RWPE2 (cell line): ENCODE data around the gene RPS8.
"Not testable (repeated sequence)": the region's sequence is repeated elsewhere in the genome, so short reads cannot be mapped to it uniquely, and the experiment has no call there.

Experiments used
- ATAC-seq: fragments of 200-7000 bp; cut with Tn5 transposase; 3 replicates; pipeline ENCODE4 v1.9.1; 2021; ENCODE audit warnings: low read depth
- DNase-seq: peaks from one replicate; pipeline ENCODE4 v3.0.0-alpha.2; 2020; ENCODE audit warnings: low spot score
- H3K27ac ChIP-seq: fragments of 450-650 bp; 2 replicates; pipeline ENCODE4 v1.5.1; 2017; ENCODE audit warnings: mild to moderate bottlenecking; ENCODE audit not compliant: poor library complexity, severe bottlenecking
- H3K27me3 ChIP-seq: fragments of 250-450 bp; sonication (Bioruptor Pico); 2 replicates; pipeline ENCODE4 v1.5.1; 2021; ENCODE audit warnings: mild to moderate bottlenecking, moderate library complexity; ENCODE audit not compliant: insufficient read depth, poor library complexity, severe bottlenecking
- H3K36me3 ChIP-seq: fragments of 250-450 bp; sonication (Bioruptor Pico); 2 replicates; pipeline ENCODE4 v1.5.1; 2020; ENCODE audit warnings: low read depth, mild to moderate bottlenecking, moderate library complexity
- H3K4me1 ChIP-seq: fragments of 250-450 bp; sonication (Bioruptor Pico); 2 replicates; pipeline ENCODE4 v1.5.1; 2021; ENCODE audit warnings: mild to moderate bottlenecking, moderate library complexity; ENCODE audit not compliant: insufficient read depth, poor library complexity, severe bottlenecking
- H3K4me3 ChIP-seq: fragments of 250-450 bp; sonication (Bioruptor Pico); 2 replicates; pipeline ENCODE4 v1.5.1; 2021; ENCODE audit warnings: mild to moderate bottlenecking, moderate library complexity; ENCODE audit not compliant: severe bottlenecking
- H3K9me3 ChIP-seq: fragments of 250-450 bp; sonication (Bioruptor Pico); 2 replicates; pipeline ENCODE4 v1.5.1; 2021; ENCODE audit warnings: mild to moderate bottlenecking, moderate library complexity; ENCODE audit not compliant: severe bottlenecking
- TF ChIP-seq, protein P1 (sequence below): fragments of 450-650 bp; IDR thresholded peaks from one replicate; pipeline ENCODE4 v1.5.1; 2017; ENCODE audit warnings: mild to moderate bottlenecking, moderate library complexity; ENCODE audit not compliant: poor library complexity, severe bottlenecking

The RPS8 gene

GRCh38 chr1:44735992-44736391 lies 39.3 kb upstream of the RPS8 start:
- ATAC-seq (no peak), DNase-seq (no peak)
- H3K36me3 ChIP-seq = peaks cover 2% of the 10 kb centered on the region
- no peak overlapping the region for H3K27ac ChIP-seq
- TF ChIP-seq, protein P1, sequence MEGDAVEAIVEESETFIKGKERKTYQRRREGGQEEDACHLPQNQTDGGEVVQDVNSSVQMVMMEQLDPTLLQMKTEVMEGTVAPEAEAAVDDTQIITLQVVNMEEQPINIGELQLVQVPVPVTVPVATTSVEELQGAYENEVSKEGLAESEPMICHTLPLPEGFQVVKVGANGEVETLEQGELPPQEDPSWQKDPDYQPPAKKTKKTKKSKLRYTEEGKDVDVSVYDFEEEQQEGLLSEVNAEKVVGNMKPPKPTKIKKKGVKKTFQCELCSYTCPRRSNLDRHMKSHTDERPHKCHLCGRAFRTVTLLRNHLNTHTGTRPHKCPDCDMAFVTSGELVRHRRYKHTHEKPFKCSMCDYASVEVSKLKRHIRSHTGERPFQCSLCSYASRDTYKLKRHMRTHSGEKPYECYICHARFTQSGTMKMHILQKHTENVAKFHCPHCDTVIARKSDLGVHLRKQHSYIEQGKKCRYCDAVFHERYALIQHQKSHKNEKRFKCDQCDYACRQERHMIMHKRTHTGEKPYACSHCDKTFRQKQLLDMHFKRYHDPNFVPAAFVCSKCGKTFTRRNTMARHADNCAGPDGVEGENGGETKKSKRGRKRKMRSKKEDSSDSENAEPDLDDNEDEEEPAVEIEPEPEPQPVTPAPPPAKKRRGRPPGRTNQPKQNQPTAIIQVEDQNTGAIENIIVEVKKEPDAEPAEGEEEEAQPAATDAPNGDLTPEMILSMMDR = no peak
- no peaks in the 10 kb centered on the region for H3K9me3 ChIP-seq
- H3K4me1 ChIP-seq = peaks cover 11% of the 10 kb centered on the region
- H3K27me3 ChIP-seq = no peaks in the 10 kb centered on the region
- no peak overlapping the region for H3K4me3 ChIP-seq

GRCh38 chr1:44738953-44739306 lies 36.4 kb upstream of the RPS8 start:
- H3K27me3 ChIP-seq, H3K9me3 ChIP-seq, H3K4me1 ChIP-seq, DNase-seq, ATAC-seq: not testable (repeated sequence)
- H3K4me3 ChIP-seq = peak overlapping the region; percentile 68
- H3K27ac ChIP-seq = peak overlapping the region; percentile 53
- peaks cover 30% of the 10 kb centered on the region for H3K36me3 ChIP-seq

- Histone ChIP-seq H3K4me1 (peaks cover 3% of the 10 kb centered on the region), H3K27ac (peak within 1 kb of the TSS; percentile 53), H3K9me3 (no peaks in the 10 kb centered on the region), H3K4me3 (peak within 1 kb of the TSS; percentile 68), H3K27me3 (no peaks in the 10 kb centered on the region), H3K36me3 (peaks cover 36% of the 10 kb centered on the region)
- ATAC-seq = peak; percentile 98
- DNase-seq = peak; percentile 95
- TF ChIP-seq, protein P1 = no peak
Observed at GRCh38 chr1:44739307-44740178, 35.8 kb upstream of the RPS8 start, which contains the start of gene KIF2C. Gene KIF2C (plus strand): TSS chr1:44739837. CDS start chr1:44739933, 96 bp downstream.

DNA sequence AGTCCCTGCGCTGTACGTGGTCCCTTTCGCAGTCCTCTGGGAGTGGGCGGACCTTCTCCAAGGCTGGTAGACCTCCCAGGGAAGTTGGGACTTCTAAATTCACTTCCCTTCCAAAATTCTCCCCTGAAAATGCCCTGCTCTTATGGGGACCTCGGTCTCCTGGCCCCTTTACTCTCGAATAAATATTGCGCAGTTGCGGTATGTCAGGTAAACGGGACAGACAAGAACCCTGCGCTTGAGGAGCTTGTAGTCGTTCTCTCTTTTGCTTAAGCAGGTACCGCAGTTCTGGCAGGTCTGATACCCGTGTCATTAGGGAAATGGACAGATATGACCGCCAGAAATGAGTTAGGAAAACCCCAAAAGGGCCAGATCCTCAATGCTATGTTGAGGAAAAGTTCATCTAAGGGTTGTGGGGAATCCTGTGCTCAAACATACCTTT lies 35.1 kb upstream of the RPS8 start:
- DNase-seq (no peak), ATAC-seq (peak; percentile 38; the same call in 2 of the 3 replicates)
- H3K27me3 ChIP-seq = no peaks in the 10 kb centered on the region
- peak overlapping the region; percentile 53 for H3K27ac ChIP-seq
- no peaks in the 10 kb centered on the region for H3K9me3 ChIP-seq
- H3K4me3 ChIP-seq = peak overlapping the region; percentile 68
- TF ChIP-seq, protein P1 = no peak
- peaks cover 43% of the 10 kb centered on the region for H3K36me3 ChIP-seq
- peaks cover 3% of the 10 kb centered on the region for H3K4me1 ChIP-seq

DNA sequence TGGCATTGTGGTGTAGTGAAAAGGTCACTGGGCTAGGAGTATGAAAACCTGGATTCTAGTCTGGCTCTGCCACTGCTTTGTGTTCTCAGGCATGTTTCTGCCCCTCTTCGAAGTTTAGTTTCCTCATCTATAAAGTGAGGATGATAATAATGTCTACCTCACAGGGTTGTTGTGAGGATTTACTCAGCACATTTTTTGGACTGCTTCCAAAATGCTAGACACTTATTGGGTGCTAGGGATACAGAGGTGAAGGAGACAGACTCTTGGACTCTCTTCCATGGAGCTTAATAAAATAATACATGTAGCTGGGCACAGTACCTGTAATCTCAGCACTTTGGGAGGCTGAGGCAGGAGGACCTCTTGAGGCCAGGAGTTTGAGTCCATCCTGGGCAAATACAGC lies 32.1 kb upstream of the RPS8 start:
- Histone ChIP-seq H3K36me3 (peaks cover 72% of the 10 kb centered on the region), H3K27ac (no peak overlapping the region)

More for the DNA sequence above, 32.1 kb upstream of the RPS8 start:
- DNase-seq (no peak), ATAC-seq (no peak)
- peaks cover 3% of the 10 kb centered on the region for H3K4me1 ChIP-seq
- no peaks in the 10 kb centered on the region for H3K27me3 ChIP-seq
- TF ChIP-seq, protein P1 = no peak
- H3K9me3 ChIP-seq = no peaks in the 10 kb centered on the region
- H3K4me3 ChIP-seq = no peak overlapping the region
